Activated naive CD4-positive, alpha-beta T cell treated with anti-CD3 and anti-CD28 coated beads, Interleukin-2, amount 50 U/mL, for 24 hours (primary cell): ENCODE results near the gene ZNF606.
"Not testable (repeated sequence)": the region's sequence is repeated elsewhere in the genome, so short reads cannot be mapped to it uniquely, and the experiment has no call there.

Experiments used
- H3K27ac Mint-ChIP-seq: one replicate; pipeline ENCODE4 v1.8.0; 2021; ENCODE audit warnings: mild to moderate bottlenecking, mixed read lengths
- H3K27me3 Mint-ChIP-seq: one replicate; pipeline ENCODE4 v1.8.0; 2021; ENCODE audit warnings: mixed read lengths
- H3K36me3 Mint-ChIP-seq: one replicate; pipeline ENCODE4 v1.8.0; 2021; ENCODE audit warnings: mixed read lengths
- H3K4me1 Mint-ChIP-seq: one replicate; pipeline ENCODE4 v1.8.0; 2021; ENCODE audit warnings: mixed read lengths
- H3K4me3 Mint-ChIP-seq: one replicate; pipeline ENCODE4 v1.8.0; 2021; ENCODE audit warnings: mild to moderate bottlenecking, mixed read lengths
- H3K9me3 Mint-ChIP-seq: one replicate; pipeline ENCODE4 v1.8.0; 2021; ENCODE audit warnings: mixed read lengths

The ZNF606 gene

GRCh38 chr19:58024661-58025060 lies 22.0 kb upstream of the ZNF606 start:
- no peak overlapping the region for H3K27ac Mint-ChIP-seq
- no peaks in the 10 kb centered on the region for H3K4me1 Mint-ChIP-seq
- H3K36me3 Mint-ChIP-seq = peaks cover 17% of the 10 kb centered on the region
- H3K27me3 Mint-ChIP-seq = peaks cover 3% of the 10 kb centered on the region
- H3K9me3 Mint-ChIP-seq = peaks cover 15% of the 10 kb centered on the region
- H3K4me3 Mint-ChIP-seq = no peak overlapping the region

GRCh38 chr19:58022283-58022660 lies 19.7 kb upstream of the ZNF606 start:
- Mint-ChIP-seq H3K4me3 (no peak overlapping the region), H3K27ac (no peak overlapping the region), H3K9me3 (peaks cover 10% of the 10 kb centered on the region), H3K4me1 (no peaks in the 10 kb centered on the region), H3K27me3 (no peaks in the 10 kb centered on the region), H3K36me3 (peaks cover 10% of the 10 kb centered on the region)

- Mint-ChIP-seq H3K4me1 (no peaks in the 10 kb centered on the region), H3K4me3 (no peak overlapping the region), H3K27ac (no peak overlapping the region), H3K9me3 (peaks cover 10% of the 10 kb centered on the region), H3K27me3 (peaks cover 2% of the 10 kb centered on the region), H3K36me3 (peaks cover 10% of the 10 kb centered on the region)
Measured at GRCh38 chr19:58021541-58022282, 19.1 kb upstream of the ZNF606 start.

GRCh38 chr19:58020129-58020528 lies 17.5 kb upstream of the ZNF606 start:
- Mint-ChIP-seq H3K27ac (no peak overlapping the region), H3K4me1 (no peaks in the 10 kb centered on the region), H3K9me3 (peaks cover 5% of the 10 kb centered on the region), H3K27me3 (peaks cover 2% of the 10 kb centered on the region), H3K36me3 (peaks cover 9% of the 10 kb centered on the region), H3K4me3 (no peak overlapping the region)

GRCh38 chr19:58014141-58014540 lies 11.5 kb upstream of the ZNF606 start:
- Mint-ChIP-seq H3K4me3 (no peak overlapping the region), H3K4me1 (peaks cover 3% of the 10 kb centered on the region), H3K27me3 (peaks cover 2% of the 10 kb centered on the region), H3K27ac (no peak overlapping the region), H3K9me3 (peaks cover 4% of the 10 kb centered on the region), H3K36me3 (peaks cover 12% of the 10 kb centered on the region)

- H3K36me3 Mint-ChIP-seq = peaks cover 34% of the 10 kb centered on the region
- H3K4me3 Mint-ChIP-seq = peak overlapping the region; percentile 55
- H3K9me3 Mint-ChIP-seq = peaks cover 9% of the 10 kb centered on the region
- no peaks in the 10 kb centered on the region for H3K27me3 Mint-ChIP-seq
- H3K27ac Mint-ChIP-seq = no peak overlapping the region
- peaks cover 3% of the 10 kb centered on the region for H3K4me1 Mint-ChIP-seq
Measured at GRCh38 chr19:58010507-58010906, 7.9 kb upstream of the ZNF606 start.

GRCh38 chr19:58009666-58010301 lies 7.2 kb upstream of the ZNF606 start:
- peaks cover 40% of the 10 kb centered on the region for H3K36me3 Mint-ChIP-seq
- H3K4me3 Mint-ChIP-seq = peak overlapping the region; percentile 54
- no peaks in the 10 kb centered on the region for H3K27me3 Mint-ChIP-seq
- no peak overlapping the region for H3K27ac Mint-ChIP-seq
- H3K4me1 Mint-ChIP-seq = peaks cover 3% of the 10 kb centered on the region
- peaks cover 10% of the 10 kb centered on the region for H3K9me3 Mint-ChIP-seq

- Mint-ChIP-seq H3K4me3 (no peak overlapping the region), H3K9me3 (peaks cover 14% of the 10 kb centered on the region), H3K36me3 (peaks cover 45% of the 10 kb centered on the region), H3K27ac (no peak overlapping the region), H3K27me3 (no peaks in the 10 kb centered on the region), H3K4me1 (peaks cover 8% of the 10 kb centered on the region)
Measured at GRCh38 chr19:58009301-58009665, 6.7 kb upstream of the ZNF606 start.

GRCh38 chr19:58008877-58009276 lies 6.3 kb upstream of the ZNF606 start:
- H3K4me1 Mint-ChIP-seq, H3K27ac Mint-ChIP-seq, H3K27me3 Mint-ChIP-seq, H3K4me3 Mint-ChIP-seq: not testable (repeated sequence)
- Mint-ChIP-seq H3K36me3 (peaks cover 49% of the 10 kb centered on the region), H3K9me3 (peaks cover 17% of the 10 kb centered on the region)

GRCh38 chr19:58007285-58007684 lies 4.7 kb upstream of the ZNF606 start:
- H3K4me1 Mint-ChIP-seq = peaks cover 15% of the 10 kb centered on the region
- no peak overlapping the region for H3K4me3 Mint-ChIP-seq
- no peaks in the 10 kb centered on the region for H3K27me3 Mint-ChIP-seq
- peaks cover 49% of the 10 kb centered on the region for H3K36me3 Mint-ChIP-seq
- no peak overlapping the region for H3K27ac Mint-ChIP-seq
- peaks cover 19% of the 10 kb centered on the region for H3K9me3 Mint-ChIP-seq

- peaks cover 22% of the 10 kb centered on the region for H3K9me3 Mint-ChIP-seq
- H3K27ac Mint-ChIP-seq = peak overlapping the region; percentile 88
- H3K4me1 Mint-ChIP-seq = peaks cover 29% of the 10 kb centered on the region
Measured at GRCh38 chr19:58003174-58003828, 681 bp upstream of the ZNF606 start.

GRCh38 chr19:58001895-58002369 lies 688 bp downstream of the ZNF606 start:
- Mint-ChIP-seq H3K27me3 (no peaks in the 10 kb centered on the region), H3K4me3 (peak overlapping the region; percentile 90), H3K27ac (peak overlapping the region; percentile 65), H3K9me3 (peaks cover 16% of the 10 kb centered on the region), H3K36me3 (peaks cover 73% of the 10 kb centered on the region), H3K4me1 (peaks cover 29% of the 10 kb centered on the region)

More at GRCh38 chr19:58003174-58003828, 681 bp upstream of the ZNF606 start:
- Mint-ChIP-seq H3K4me3 (peak overlapping the region; percentile 90), H3K36me3 (peaks cover 68% of the 10 kb centered on the region), H3K27me3 (no peaks in the 10 kb centered on the region)

GRCh38 chr19:58000677-58001076 lies 1.9 kb downstream of the ZNF606 start:
- Mint-ChIP-seq H3K27me3 (no peaks in the 10 kb centered on the region), H3K27ac (no peak overlapping the region), H3K9me3 (peaks cover 16% of the 10 kb centered on the region), H3K36me3 (peaks cover 73% of the 10 kb centered on the region), H3K4me1 (peaks cover 29% of the 10 kb centered on the region), H3K4me3 (peak overlapping the region; percentile 90)

- H3K27me3 Mint-ChIP-seq = no peaks in the 10 kb centered on the region
- H3K9me3 Mint-ChIP-seq = peaks cover 19% of the 10 kb centered on the region
- H3K4me1 Mint-ChIP-seq = no peaks in the 10 kb centered on the region
- no peak overlapping the region for H3K27ac Mint-ChIP-seq
- no peak overlapping the region for H3K4me3 Mint-ChIP-seq
- peaks cover 68% of the 10 kb centered on the region for H3K36me3 Mint-ChIP-seq
Measured at GRCh38 chr19:57992841-57993240, 9.8 kb downstream of the ZNF606 start.

- Mint-ChIP-seq H3K36me3 (peaks cover 77% of the 10 kb centered on the region), H3K4me1 (no peaks in the 10 kb centered on the region), H3K27ac (no peak overlapping the region), H3K27me3 (no peaks in the 10 kb centered on the region), H3K4me3 (no peak overlapping the region), H3K9me3 (peaks cover 38% of the 10 kb centered on the region)
Measured at GRCh38 chr19:57978586-57979289, 23.9 kb downstream of the ZNF606 start.
